ENCODE measurements around the gene ZNF48. TPM values are rescaled to one million over a fixed set of nuclear protein-coding genes. Genes with fewer than 3 reads are reported as not detected.

Gene ZNF48
- total RNA-seq, 1 experiment from 2014 or later, result 8.9 TPM

- CTCF ChIA-PET, result no interaction called here
- peaks cover 32% of the 10 kb centered on the region for H3K79me2 ChIP-seq (ENCODE audit: low read length)
Observed at GRCh38 chr16:30357715-30358576, 37.3 kb upstream of the ZNF48 start.

DNA sequence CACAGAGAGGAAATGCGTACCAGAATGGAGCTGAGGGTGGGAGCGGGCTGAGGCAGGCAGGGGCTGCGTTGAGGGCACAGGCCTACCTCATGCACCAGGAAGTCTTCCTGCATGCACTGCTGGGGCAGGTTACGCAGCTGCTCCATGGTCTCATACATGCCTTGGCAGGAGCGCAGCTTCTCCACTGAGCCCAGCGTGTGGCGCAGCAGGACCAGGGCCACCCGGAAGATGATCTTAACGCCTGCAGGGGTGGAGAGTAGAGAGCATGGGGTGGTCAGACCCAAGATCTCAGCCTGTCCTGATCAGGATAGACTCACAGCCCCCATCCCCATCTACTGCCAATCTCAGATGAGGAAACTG is 36.7 kb upstream of the ZNF48 start:
- Histone ChIP-seq H3K4me1 (ENCODE audit: insufficient read depth, low read length) (peaks cover 15% of the 10 kb centered on the region), H2AFZ (ENCODE audit: low read length) (no peak overlapping the region), H3F3A (ENCODE audit: low read length, unreplicated experiment) (no peaks in the 10 kb centered on the region), H4K20me1 (ENCODE audit: low read length) (no peaks in the 10 kb centered on the region), H3K27ac (ENCODE audit: low read length) (no peak overlapping the region), H3K9me2 (replicated peaks; ENCODE audit: low read length) (no peaks in the 10 kb centered on the region), H3K4me3 (ENCODE audit: low read length) (no peak overlapping the region), H3K4me2 (ENCODE audit: low read length) (no peak overlapping the region), H3K9ac (ENCODE audit: low read length) (no peak overlapping the region), H3K9me3 (ENCODE audit: low read length) (no peaks in the 10 kb centered on the region), H3K79me2 (ENCODE audit: low read length) (peaks cover 34% of the 10 kb centered on the region), H3K36me3 (ENCODE audit: low read depth, low read length) (no peaks in the 10 kb centered on the region; the same call in 1 of the 2 replicates), H3K27me3 (ENCODE audit: low read length) (no peaks in the 10 kb centered on the region)
- TF ChIP-seq EZH2phosphoT487 (IDR thresholded peaks at IDR 0.05; ENCODE audit: borderline replicate concordance, low read length) (no peak), EZH2 (IDR thresholded peaks at IDR 0.05; ENCODE audit: low read length, unreplicated experiment) (no peak)
- TF ChIP-seq, protein P1, sequence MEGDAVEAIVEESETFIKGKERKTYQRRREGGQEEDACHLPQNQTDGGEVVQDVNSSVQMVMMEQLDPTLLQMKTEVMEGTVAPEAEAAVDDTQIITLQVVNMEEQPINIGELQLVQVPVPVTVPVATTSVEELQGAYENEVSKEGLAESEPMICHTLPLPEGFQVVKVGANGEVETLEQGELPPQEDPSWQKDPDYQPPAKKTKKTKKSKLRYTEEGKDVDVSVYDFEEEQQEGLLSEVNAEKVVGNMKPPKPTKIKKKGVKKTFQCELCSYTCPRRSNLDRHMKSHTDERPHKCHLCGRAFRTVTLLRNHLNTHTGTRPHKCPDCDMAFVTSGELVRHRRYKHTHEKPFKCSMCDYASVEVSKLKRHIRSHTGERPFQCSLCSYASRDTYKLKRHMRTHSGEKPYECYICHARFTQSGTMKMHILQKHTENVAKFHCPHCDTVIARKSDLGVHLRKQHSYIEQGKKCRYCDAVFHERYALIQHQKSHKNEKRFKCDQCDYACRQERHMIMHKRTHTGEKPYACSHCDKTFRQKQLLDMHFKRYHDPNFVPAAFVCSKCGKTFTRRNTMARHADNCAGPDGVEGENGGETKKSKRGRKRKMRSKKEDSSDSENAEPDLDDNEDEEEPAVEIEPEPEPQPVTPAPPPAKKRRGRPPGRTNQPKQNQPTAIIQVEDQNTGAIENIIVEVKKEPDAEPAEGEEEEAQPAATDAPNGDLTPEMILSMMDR (conservative IDR thresholded peaks at IDR 0.05; ENCODE audit: low read depth, low read length), result no peak
- no peak for DNase-seq
- BruUV-seq (replicated peaks), result no TSS peak
- intact Hi-C loops (cut with micrococcal nuclease), result no loop called here
- ChIA-PET CTCF (no interaction called here), POLR2A (ENCODE audit: unreplicated experiment) (no interaction called here)
- ATAC-seq, result no peak

More at GRCh38 chr16:30357715-30358576, 37.3 kb upstream of the ZNF48 start:
- Histone ChIP-seq H3K36me3 (ENCODE audit: low read depth, low read length) (no peaks in the 10 kb centered on the region), H3K4me2 (ENCODE audit: low read length) (no peak overlapping the region), H3K4me1 (ENCODE audit: insufficient read depth, low read length) (peaks cover 19% of the 10 kb centered on the region), H2AFZ (ENCODE audit: low read length) (no peak overlapping the region), H3K9me3 (ENCODE audit: low read length) (no peaks in the 10 kb centered on the region), H4K20me1 (ENCODE audit: low read length) (peaks cover under 1% of the 10 kb centered on the region; the same call in 1 of the 2 replicates), H3K4me3 (ENCODE audit: low read length) (no peak overlapping the region), H3K27ac (ENCODE audit: low read length) (no peak overlapping the region), H3K27me3 (ENCODE audit: low read length) (no peaks in the 10 kb centered on the region), H3K9ac (ENCODE audit: low read length) (no peak overlapping the region), H3F3A (ENCODE audit: low read length, unreplicated experiment) (no peaks in the 10 kb centered on the region), H3K9me2 (replicated peaks; ENCODE audit: low read length) (no peaks in the 10 kb centered on the region)
- BruUV-seq (replicated peaks), result no TSS peak
- no peak for DNase-seq
- POLR2A ChIA-PET (ENCODE audit: unreplicated experiment), result no interaction called here
- ATAC-seq, result no peak
- intact Hi-C loops (cut with micrococcal nuclease), result no loop called here
- TF ChIP-seq EZH2 (IDR thresholded peaks at IDR 0.05; ENCODE audit: low read length, unreplicated experiment), result no peak
- TF ChIP-seq, protein P1 (conservative IDR thresholded peaks at IDR 0.05; ENCODE audit: low read depth, low read length), result no peak
- TF ChIP-seq EZH2phosphoT487 (IDR thresholded peaks at IDR 0.05; ENCODE audit: borderline replicate concordance, low read length), result no peak
